ENCODE measurements around the gene STK33. TPM values are rescaled to one million over a fixed set of nuclear protein-coding genes. Genes with fewer than 3 reads are reported as not detected.

The STK33 gene
- total RNA-seq, 1 experiment from 2014 or later = 10.9 TPM

DNA sequence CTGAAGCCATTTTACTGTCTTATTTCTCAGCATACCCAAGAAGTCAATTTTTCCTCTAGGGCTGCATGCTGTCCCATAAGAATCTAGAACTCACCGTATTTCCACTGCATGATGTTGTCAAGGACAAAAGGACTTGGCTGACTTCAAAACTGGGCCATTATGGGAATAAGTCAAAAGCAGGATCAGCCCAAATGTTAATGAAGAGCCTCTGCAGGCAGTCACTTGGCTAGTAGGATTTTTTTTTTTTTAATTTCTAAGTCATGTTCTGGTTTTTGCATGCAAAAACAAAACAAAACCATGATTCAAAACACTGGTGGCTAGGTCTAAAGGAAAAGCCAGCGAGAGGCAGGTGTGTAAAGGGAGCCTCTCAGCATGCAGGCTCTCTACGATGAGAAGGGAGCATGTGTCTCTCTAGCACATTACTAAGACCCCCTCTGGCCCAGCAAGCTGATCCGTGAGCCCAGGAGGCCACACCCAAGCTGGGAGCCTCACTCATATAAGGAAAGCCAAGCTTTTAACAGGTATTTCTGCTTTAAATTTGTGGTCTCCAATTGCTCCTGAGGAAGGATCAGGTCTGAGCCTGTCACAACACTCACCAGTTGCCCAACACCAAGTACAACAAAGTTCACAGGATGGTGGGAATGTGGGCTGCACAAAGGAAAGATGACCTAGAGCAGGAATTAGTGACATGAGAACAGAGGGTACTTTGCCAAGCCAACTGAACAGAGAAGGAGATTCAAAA is 21.4 kb upstream of the STK33 start:
- Histone ChIP-seq H3K27me3 (ENCODE audit: insufficient read depth, low read length) (no peaks in the 10 kb centered on the region), H3K79me2 (ENCODE audit: insufficient read depth, low read length) (no peaks in the 10 kb centered on the region), H4K20me1 (ENCODE audit: insufficient read depth) (no peaks in the 10 kb centered on the region), H3K9ac (ENCODE audit: low read length) (no peak overlapping the region), H3K27ac (ENCODE audit: low read depth, low read length) (no peak overlapping the region), H2AFZ (ENCODE audit: low read depth, low read length, poor library complexity, severe bottlenecking) (no peak overlapping the region), H3K9me2 (ENCODE audit: insufficient read depth) (no peaks in the 10 kb centered on the region), H3K4me3 (replicated peaks in 1 of 2; ENCODE audit: low read depth in 1 of 2, low read length in 2 of 2) (no peak overlapping the region), H3K36me3 (ENCODE audit: control insufficient read depth in 1 of 2, insufficient read depth in 2 of 2, low read length in 2 of 2) (peaks cover 13 to 15% of the 10 kb centered on the region in 2 experiments; a peak in 3 of 4 replicates), H3K4me2 (ENCODE audit: low read length) (no peak overlapping the region), H3K9me3 (ENCODE audit: control insufficient read depth in 1 of 2, insufficient read depth in 1 of 2, low read depth in 1 of 2, low read length in 2 of 2) (no peaks in the 10 kb centered on the region), H3K4me1 (ENCODE audit: control insufficient read depth in 1 of 2, insufficient read depth in 2 of 2, low read length in 2 of 2) (no peaks in the 10 kb centered on the region)
- TF ChIP-seq YY1 (IDR thresholded peaks at IDR 0.05; ENCODE audit: extremely low read depth, insufficient replicate concordance, low read depth, low read length) = no peak
- TF ChIP-seq POLR2A (IDR thresholded peaks at IDR 0.05; ENCODE audit: borderline replicate concordance, extremely low read depth, insufficient read depth, insufficient read length) = no peak
- TF ChIP-seq ZFX (IDR thresholded peaks at IDR 0.05) = no peak
- no peak for TF ChIP-seq CEBPB (IDR thresholded peaks at IDR 0.05; ENCODE audit: low read depth)
- TF ChIP-seq, protein P1, sequence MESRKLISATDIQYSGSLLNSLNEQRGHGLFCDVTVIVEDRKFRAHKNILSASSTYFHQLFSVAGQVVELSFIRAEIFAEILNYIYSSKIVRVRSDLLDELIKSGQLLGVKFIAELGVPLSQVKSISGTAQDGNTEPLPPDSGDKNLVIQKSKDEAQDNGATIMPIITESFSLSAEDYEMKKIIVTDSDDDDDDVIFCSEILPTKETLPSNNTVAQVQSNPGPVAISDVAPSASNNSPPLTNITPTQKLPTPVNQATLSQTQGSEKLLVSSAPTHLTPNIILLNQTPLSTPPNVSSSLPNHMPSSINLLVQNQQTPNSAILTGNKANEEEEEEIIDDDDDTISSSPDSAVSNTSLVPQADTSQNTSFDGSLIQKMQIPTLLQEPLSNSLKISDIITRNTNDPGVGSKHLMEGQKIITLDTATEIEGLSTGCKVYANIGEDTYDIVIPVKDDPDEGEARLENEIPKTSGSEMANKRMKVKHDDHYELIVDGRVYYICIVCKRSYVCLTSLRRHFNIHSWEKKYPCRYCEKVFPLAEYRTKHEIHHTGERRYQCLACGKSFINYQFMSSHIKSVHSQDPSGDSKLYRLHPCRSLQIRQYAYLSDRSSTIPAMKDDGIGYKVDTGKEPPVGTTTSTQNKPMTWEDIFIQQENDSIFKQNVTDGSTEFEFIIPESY (IDR thresholded peaks at IDR 0.05; ENCODE audit: extremely low read depth, insufficient replicate concordance, low read length) = no peak
- TF ChIP-seq ZNF274 (IDR thresholded peaks at IDR 0.05; ENCODE audit: low read depth, low read length) = no peak
- TF ChIP-seq, protein P2, sequence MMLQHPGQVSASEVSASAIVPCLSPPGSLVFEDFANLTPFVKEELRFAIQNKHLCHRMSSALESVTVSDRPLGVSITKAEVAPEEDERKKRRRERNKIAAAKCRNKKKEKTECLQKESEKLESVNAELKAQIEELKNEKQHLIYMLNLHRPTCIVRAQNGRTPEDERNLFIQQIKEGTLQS (IDR thresholded peaks at IDR 0.05) = no peak
- TF ChIP-seq SP1 (IDR thresholded peaks at IDR 0.05; ENCODE audit: low read depth) = no peak
- no peak for TF ChIP-seq EZH2 (IDR thresholded peaks at IDR 0.05)
- TF ChIP-seq TCF7L2 (IDR thresholded peaks at IDR 0.05; ENCODE audit: borderline replicate concordance, extremely low read depth, insufficient read depth, insufficient read length) = no peak
- TF ChIP-seq POLR2AphosphoS5 (IDR thresholded peaks at IDR 0.05; ENCODE audit: low read depth, low read length) = no peak
- TF ChIP-seq, protein P3, sequence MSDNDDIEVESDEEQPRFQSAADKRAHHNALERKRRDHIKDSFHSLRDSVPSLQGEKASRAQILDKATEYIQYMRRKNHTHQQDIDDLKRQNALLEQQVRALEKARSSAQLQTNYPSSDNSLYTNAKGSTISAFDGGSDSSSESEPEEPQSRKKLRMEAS (IDR thresholded peaks at IDR 0.05) = no peak
- TF ChIP-seq SIN3A (IDR thresholded peaks at IDR 0.05; ENCODE audit: low read depth) = no peak
- TF ChIP-seq, protein P4, sequence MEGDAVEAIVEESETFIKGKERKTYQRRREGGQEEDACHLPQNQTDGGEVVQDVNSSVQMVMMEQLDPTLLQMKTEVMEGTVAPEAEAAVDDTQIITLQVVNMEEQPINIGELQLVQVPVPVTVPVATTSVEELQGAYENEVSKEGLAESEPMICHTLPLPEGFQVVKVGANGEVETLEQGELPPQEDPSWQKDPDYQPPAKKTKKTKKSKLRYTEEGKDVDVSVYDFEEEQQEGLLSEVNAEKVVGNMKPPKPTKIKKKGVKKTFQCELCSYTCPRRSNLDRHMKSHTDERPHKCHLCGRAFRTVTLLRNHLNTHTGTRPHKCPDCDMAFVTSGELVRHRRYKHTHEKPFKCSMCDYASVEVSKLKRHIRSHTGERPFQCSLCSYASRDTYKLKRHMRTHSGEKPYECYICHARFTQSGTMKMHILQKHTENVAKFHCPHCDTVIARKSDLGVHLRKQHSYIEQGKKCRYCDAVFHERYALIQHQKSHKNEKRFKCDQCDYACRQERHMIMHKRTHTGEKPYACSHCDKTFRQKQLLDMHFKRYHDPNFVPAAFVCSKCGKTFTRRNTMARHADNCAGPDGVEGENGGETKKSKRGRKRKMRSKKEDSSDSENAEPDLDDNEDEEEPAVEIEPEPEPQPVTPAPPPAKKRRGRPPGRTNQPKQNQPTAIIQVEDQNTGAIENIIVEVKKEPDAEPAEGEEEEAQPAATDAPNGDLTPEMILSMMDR (IDR thresholded peaks at IDR 0.05 in 2 of 3, conservative IDR thresholded peaks at IDR 0.05 in 1 of 3; ENCODE audit: borderline replicate concordance in 1 of 3, insufficient read depth in 1 of 3, low read depth in 2 of 3, low read length in 2 of 3) = no peak
- no peak for TF ChIP-seq SRF (IDR thresholded peaks at IDR 0.05; ENCODE audit: low read depth)
- TF ChIP-seq EGR1 (IDR thresholded peaks at IDR 0.05; ENCODE audit: low read depth) = no peak
- ChIA-PET RAD21 (ENCODE audit: low non-redundant PET in 1 of 2, low total read pairs in 2 of 2, uncharacterized antibody in 2 of 2, unreplicated experiment in 2 of 2) (no interaction called here), POLR2A (no interaction called here), CTCF (no interaction called here)
- ATAC-seq (no peak), DNase-seq (ENCODE audit: low read depth, low spot score) (no peak)
- intact Hi-C loops (cut with micrococcal nuclease) = no loop called here
- BruUV-seq (replicated peaks) = no TSS peak
